GM18520 (cell line): ENCODE results near the gene GSX2.
A peak's percentile ranks its signal among the peaks of the same experiment; 100 is the strongest.

Experiments
- ATAC-seq: cut with Tn5 transposase; IDR thresholded peaks from one replicate; pipeline ENCODE4 v1.9.1; 2021; ENCODE audit not compliant: unreplicated experiment

GSX2 gene

GRCh38 chr4:54076673-54077072 lies 23.3 kb upstream of the GSX2 start:
- ATAC-seq, result no peak

GRCh38 chr4:54077812-54078211 lies 22.2 kb upstream of the GSX2 start:
- no peak for ATAC-seq

- ATAC-seq, result no peak
Observed at GRCh38 chr4:54082168-54082567, 17.8 kb upstream of the GSX2 start.

GRCh38 chr4:54085284-54085683 lies 14.7 kb upstream of the GSX2 start:
- no peak for ATAC-seq

GRCh38 chr4:54089875-54090274 lies 10.1 kb upstream of the GSX2 start:
- no peak for ATAC-seq

- no peak for ATAC-seq
Observed at GRCh38 chr4:54090404-54090803, 9.6 kb upstream of the GSX2 start.

- no peak for ATAC-seq
Observed at GRCh38 chr4:54090804-54091623, 8.9 kb upstream of the GSX2 start.

GRCh38 chr4:54091637-54092404 lies 8.1 kb upstream of the GSX2 start:
- peak; percentile 81 for ATAC-seq

GRCh38 chr4:54092405-54093323 lies 7.3 kb upstream of the GSX2 start:
- ATAC-seq, result no peak

- ATAC-seq, result no peak
Observed at GRCh38 chr4:54093324-54094240, 6.4 kb upstream of the GSX2 start.

- no peak for ATAC-seq
Observed at GRCh38 chr4:54094451-54094850, 5.5 kb upstream of the GSX2 start.

GRCh38 chr4:54095110-54095825 lies 4.7 kb upstream of the GSX2 start:
- no peak for ATAC-seq

- no peak for ATAC-seq
Observed at GRCh38 chr4:54096295-54096962, 3.5 kb upstream of the GSX2 start.

GRCh38 chr4:54097152-54097551 lies 2.8 kb upstream of the GSX2 start:
- ATAC-seq, result no peak

GRCh38 chr4:54098375-54098774 lies 1.6 kb upstream of the GSX2 start:
- ATAC-seq, result no peak

GRCh38 chr4:54099287-54099747 lies 646 bp upstream of the GSX2 start:
- ATAC-seq, result no peak

- no peak for ATAC-seq
Observed at GRCh38 chr4:54100595-54101189, 729 bp downstream of the GSX2 start.

- ATAC-seq, result no peak
Observed at GRCh38 chr4:54101190-54102041, 1.5 kb downstream of the GSX2 start.
